LNCaP clone FGC (cell line): ENCODE data around the gene ZNF597.

Experiments
- DNase-seq: peaks from one replicate; pipeline ENCODE4 v3.0.0-alpha.2; 2011; ENCODE audit warnings: low read depth
- H3K4me3 ChIP-seq: 2 replicates; pipeline ENCODE4 v1.5.1; 2011; ENCODE audit warnings: mild to moderate bottlenecking, low read depth, low read length, control low read depth
- TF ChIP-seq, protein P1 (sequence below): IDR thresholded peaks from 2 replicates; pipeline ENCODE4 v1.5.1; 2012; ENCODE audit warnings: mild to moderate bottlenecking; ENCODE audit not compliant: control insufficient read depth, insufficient read depth; ENCODE audit errors: extremely low read depth

ZNF597 gene

DNA sequence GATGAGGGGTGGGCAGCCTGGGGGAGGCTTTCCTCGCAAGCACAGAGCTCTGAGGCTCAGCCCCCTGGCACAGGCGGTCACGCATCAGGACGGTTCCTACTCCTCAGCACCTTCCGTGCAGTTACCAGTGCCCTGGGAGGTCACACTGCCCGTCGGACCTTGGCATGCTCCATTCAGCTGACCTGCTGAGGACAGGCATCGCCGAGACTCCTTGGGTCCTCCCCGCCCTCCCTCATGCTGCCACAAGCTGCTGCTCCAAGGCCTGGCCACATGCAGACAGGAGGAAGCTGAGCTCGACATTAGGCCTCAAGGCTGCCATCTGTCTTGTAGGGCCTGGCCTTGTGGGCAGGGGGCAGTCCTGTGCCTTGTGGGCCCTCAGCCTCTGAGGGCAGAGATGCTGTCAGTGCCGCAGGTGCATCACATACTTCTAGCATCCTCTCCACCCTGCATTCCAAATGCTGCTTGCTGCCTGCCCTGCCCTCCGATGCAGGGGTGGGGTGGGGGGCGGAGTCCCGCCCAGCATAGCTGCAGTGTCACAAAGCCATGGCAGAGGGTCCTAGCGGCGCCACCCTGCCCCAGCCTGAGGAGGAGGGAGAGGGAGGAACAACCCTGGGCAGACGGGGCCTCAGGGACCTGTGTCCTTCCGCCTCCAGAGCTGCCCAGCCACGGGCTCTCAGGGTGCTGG, 42.7 kb upstream of the ZNF597 start:
- no peak for DNase-seq
- TF ChIP-seq, protein P1, sequence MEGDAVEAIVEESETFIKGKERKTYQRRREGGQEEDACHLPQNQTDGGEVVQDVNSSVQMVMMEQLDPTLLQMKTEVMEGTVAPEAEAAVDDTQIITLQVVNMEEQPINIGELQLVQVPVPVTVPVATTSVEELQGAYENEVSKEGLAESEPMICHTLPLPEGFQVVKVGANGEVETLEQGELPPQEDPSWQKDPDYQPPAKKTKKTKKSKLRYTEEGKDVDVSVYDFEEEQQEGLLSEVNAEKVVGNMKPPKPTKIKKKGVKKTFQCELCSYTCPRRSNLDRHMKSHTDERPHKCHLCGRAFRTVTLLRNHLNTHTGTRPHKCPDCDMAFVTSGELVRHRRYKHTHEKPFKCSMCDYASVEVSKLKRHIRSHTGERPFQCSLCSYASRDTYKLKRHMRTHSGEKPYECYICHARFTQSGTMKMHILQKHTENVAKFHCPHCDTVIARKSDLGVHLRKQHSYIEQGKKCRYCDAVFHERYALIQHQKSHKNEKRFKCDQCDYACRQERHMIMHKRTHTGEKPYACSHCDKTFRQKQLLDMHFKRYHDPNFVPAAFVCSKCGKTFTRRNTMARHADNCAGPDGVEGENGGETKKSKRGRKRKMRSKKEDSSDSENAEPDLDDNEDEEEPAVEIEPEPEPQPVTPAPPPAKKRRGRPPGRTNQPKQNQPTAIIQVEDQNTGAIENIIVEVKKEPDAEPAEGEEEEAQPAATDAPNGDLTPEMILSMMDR, result no peak
- no peak overlapping the region for H3K4me3 ChIP-seq

DNA sequence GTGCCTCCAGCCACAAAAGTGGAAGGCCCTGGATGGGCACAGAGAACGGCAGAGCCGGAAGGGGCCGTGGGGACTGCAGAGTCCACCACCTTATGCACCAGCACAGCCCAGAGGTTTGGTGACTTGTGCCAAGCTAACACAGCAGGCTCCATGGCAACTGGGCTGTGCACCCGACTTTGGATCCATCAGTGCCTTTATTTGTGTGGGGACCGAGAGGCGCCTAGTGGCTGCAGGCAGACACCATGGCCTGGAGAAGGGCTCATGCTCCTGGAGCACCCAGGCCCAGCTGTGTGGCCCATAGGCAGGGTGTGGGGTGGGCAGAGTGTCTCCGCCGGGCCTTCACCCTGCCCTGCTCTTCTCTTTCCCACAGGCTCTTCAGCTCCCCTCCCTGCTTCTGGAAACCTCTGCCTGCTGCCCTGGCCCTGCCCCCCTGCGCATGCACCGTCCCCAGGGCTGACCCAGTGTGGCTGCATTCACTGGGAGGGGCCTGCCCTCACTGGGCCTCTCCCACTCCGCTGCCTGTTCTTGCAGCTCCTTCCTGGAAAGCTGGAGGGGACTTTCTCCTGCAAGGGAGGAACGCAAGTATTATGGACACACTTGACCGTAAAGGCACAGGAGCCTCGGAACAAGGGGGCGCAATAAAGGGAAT, 41.9 kb upstream of the ZNF597 start:
- no peak for DNase-seq
- TF ChIP-seq, protein P1, result no peak
- H3K4me3 ChIP-seq, result no peak overlapping the region

DNA sequence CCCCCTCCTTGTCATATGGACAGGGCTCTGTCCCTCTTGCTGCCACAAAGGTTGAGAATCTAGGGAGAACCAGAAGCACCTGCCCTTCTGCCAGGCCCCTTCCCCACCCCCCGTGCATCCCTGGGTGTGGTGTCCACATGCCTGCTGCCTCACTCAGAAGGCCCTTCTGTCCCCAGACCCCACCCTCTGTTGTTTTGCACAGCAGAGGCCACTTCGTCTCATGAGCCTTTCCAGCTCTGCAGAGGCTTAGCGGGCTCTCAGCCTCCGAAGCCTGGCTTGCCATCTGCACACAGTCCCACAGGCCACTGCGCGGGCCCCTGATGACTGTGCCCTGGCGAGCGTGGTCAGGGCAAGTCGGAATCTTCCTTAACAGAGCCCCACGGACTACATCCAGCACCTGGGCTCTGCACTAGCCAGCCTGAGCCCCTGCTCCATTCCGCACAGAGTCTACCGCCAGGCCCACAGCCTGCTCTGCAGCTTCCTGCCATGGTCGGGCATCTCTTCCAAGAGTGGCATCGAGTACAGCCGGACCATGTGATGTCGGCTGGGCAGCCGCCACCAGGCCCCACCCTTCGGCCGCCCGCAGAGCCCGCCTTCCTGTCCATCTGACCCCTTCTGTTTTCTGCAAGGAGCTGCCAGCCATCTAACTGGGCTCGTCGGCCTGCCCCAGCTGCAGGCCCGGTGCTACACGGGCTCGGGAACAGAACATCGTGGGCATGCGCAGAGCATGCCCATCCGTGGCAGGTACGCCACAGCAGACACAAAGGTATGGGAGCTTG, 41.2 kb upstream of the ZNF597 start:
- TF ChIP-seq, protein P1, result no peak
- DNase-seq, result no peak
- no peak overlapping the region for H3K4me3 ChIP-seq

DNA sequence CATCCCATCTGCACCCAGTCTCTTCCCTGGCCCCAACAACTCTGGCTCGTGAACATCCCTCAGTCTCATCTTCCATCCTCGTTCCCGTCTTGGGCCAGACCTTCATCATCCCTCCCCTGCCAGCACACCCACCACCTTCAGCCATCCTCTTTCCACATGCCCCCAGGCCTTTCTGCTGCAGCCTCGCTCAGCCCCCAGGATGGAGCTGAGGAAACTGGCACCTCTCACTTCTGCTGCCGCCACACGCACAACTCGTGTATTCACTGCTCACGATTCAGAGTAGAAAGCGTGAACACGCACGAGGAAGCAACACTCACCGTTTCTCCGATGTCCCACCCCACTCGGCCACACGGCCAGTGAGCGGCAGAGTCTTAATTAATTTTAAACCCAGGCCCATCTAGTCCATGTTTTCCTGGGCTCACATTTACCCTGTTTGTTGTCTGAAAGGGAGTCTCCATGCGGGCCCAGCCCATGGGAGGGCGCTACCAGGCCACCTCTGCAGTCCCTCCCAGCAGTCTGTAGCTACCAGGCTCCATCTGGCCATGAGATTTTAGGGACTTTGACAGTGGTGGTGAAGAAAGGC, 39.4 kb upstream of the ZNF597 start:
- H3K4me3 ChIP-seq, result no peak overlapping the region
- TF ChIP-seq, protein P1, result no peak
- no peak for DNase-seq

DNA sequence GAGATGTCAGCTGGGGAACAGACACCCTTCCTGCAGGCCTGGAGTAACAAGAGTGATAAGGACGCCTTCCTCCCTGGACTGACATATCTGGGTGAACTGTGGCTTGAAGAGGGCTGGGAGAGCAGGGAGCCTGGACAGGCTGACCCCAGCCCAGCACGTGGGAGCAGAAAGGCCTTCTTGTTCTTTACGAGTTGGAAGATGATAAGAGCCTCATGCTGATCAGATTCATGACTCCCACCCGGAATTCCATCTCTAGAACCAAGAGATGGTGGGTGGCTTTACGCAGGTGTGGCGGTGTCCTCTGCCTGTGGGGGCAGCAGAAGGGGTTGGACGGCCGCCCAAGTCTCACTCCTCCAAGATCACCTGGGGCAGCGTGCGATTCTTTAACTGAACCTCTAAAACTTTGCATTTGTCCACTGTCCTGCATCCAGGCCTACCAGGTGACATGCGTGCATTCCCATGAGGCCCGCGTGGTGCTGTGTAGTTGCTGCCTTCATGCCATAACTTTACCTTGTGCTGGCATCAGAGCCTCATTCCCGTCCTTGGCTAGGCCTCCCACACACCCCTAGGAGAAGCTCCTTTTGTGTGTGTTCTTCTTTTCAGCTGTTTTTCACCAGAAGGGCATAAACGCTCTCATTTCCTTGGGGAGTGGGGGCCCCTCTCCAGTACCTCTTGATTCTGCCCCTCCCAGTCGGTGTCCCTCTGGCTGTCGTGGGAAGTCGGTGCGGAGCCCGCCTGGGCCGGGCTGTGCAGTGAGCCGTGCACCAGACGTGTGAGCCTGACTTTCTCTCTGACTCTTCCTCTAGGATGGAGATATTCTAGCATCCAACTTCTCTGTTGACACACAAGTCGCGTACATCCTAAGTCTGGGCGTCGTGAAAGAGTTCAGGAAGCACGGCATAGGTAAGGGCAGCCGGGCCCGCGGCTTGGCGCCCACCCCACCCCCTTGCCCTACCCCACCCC, 38.7 kb upstream of the ZNF597 start:
- TF ChIP-seq, protein P1, result no peak
- no peak for DNase-seq
- no peak overlapping the region for H3K4me3 ChIP-seq

DNA sequence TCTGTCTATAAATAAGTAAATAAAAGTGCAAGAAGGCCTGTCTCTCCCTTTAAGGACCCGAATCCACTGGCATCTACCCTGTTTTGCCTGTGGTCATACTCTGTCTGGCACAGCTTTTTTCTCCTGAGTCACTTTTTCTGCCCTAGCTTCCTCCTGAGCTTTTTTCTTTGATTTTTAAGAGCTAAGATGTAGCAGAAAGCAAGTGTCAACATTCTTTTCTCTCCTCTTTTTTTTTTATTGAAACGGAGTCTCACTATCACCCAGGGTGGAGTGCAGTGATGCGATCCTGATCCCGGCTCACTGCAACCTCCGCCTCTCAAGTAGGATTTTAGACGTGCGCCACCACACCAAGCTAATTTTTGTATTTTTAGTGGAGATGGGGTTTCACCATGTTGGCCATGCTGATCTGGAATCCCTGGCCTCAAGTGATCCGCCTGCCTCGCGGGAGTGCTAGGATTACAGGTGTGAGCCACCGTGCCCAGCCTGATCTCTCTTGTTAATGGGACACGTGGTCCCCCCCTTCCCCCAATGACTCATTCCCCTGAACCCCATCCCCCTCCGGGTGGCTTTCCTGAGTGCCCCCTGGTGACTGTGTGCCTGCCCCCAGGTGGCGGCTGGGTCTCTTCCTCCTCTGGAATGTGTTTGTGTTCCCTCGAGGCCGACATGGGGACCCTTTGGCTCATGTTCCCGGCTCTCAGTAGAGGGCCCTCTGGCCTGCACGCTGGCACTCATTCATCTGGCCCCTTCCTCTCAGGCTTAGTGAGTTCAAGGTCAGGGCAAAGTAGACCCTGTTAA, 37.8 kb upstream of the ZNF597 start:
- H3K4me3 ChIP-seq, result no peak overlapping the region
- DNase-seq, result no peak
- TF ChIP-seq, protein P1, result no peak
